Measurements from ENCODE around the gene BCL7A.

The BCL7A gene

DNA sequence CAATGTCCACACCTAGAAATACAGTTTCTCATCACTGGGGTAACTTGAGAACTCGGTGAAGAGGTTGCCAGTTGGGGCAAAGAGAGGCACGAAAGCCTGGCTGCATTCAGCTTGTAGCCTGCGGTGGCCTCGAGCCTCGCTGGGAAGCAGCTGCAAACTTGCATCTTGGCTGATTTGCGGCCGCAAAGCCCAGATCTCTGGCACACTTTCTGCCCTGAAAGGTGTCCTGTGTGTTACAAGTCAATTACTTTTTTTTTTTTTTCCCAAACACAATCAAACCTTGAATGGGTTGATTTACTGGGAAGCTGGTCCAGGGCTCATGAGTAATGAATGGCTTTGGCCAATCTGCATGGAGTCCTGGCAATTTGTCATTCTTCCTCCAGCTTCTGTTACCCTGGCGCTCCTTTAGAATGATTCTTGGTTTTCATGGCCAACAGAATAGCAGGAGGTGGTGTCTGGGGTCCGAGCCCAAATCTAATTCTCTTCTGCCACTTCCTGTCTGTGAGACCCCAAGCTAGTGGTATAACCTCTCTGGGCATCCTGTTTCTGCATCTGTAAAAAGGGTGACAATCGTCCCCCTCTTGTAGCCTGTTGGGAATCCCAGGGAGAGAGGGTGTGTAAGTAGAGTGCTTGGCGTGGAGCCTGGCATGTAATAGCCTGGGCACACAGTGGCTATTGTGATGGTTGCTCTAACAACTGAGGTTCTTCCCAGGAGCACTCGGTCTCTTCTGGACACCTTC lies 6.7 kb downstream of the BCL7A start:
- Histone ChIP-seq H3K4me1 (ENCODE audit: control insufficient read depth in 5 of 5, insufficient read depth in 5 of 5, low read length in 5 of 5) (peaks cover 2 to 29% (median 23%) of the 10 kb centered on the region in 5 donors), H3K36me3 (ENCODE audit: control insufficient read depth in 5 of 5, insufficient read depth in 5 of 5, low read length in 5 of 5) (no peaks in the 10 kb centered on the region), H3K4me3 (ENCODE audit: low read depth in 1 of 5, low read length in 5 of 5) (no peak overlapping the region), H3K27me3 (ENCODE audit: control insufficient read depth in 5 of 5, insufficient read depth in 4 of 5, low read length in 5 of 5) (no peaks in the 10 kb centered on the region), H3K27ac (ENCODE audit: low read depth, low read length) (no peak overlapping the region), H3K9me3 (ENCODE audit: control insufficient read depth in 5 of 5, low read length in 5 of 5) (no peaks in the 10 kb centered on the region), H3K9ac (ENCODE audit: low read length in 5 of 5) (no peak overlapping the region)

DNA sequence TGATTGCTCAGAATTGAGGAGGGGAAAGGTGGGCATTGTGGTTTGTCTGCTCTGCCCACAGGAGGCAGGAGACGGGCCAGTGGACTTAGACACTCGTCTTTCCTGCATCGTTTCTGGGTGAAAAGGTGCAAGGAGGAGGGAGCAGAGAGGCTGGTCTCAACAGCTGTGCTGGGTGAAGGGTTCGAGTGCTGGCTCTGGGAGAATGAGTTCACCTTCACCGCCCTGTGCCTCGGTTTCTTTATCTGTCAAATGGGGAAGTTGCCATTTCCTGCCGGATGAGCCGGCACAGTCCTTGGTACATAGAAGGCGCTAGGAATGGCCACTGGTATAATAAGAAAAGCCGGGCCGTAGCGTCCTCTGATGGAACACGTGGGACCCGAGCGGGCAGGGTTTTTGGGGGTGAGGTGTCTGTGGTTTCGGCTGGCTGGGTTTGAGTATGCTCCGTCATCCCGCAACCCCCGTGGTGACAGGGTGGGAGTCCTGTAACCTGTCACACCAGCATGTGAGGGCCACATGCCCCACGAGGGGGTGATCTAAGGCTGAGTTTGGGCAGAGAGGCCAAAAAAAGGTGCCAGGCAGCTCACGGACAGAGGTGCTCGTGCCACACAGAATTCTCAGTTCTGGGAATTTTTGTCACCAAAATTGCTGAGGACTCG lies 7.3 kb downstream of the BCL7A start:
- Histone ChIP-seq H3K36me3 (ENCODE audit: control insufficient read depth in 5 of 5, insufficient read depth in 5 of 5, low read length in 5 of 5) (no peaks in the 10 kb centered on the region), H3K27me3 (ENCODE audit: control insufficient read depth in 5 of 5, insufficient read depth in 4 of 5, low read length in 5 of 5) (no peaks in the 10 kb centered on the region), H3K4me1 (ENCODE audit: control insufficient read depth in 5 of 5, insufficient read depth in 5 of 5, low read length in 5 of 5) (peaks cover 0 to 22% (median 16%) of the 10 kb centered on the region in 5 donors), H3K9ac (ENCODE audit: low read length in 5 of 5) (no peak overlapping the region), H3K4me3 (ENCODE audit: low read depth in 1 of 5, low read length in 5 of 5) (no peak overlapping the region), H3K9me3 (ENCODE audit: control insufficient read depth in 5 of 5, low read length in 5 of 5) (no peaks in the 10 kb centered on the region), H3K27ac (ENCODE audit: low read depth, low read length) (no peak overlapping the region)

DNA sequence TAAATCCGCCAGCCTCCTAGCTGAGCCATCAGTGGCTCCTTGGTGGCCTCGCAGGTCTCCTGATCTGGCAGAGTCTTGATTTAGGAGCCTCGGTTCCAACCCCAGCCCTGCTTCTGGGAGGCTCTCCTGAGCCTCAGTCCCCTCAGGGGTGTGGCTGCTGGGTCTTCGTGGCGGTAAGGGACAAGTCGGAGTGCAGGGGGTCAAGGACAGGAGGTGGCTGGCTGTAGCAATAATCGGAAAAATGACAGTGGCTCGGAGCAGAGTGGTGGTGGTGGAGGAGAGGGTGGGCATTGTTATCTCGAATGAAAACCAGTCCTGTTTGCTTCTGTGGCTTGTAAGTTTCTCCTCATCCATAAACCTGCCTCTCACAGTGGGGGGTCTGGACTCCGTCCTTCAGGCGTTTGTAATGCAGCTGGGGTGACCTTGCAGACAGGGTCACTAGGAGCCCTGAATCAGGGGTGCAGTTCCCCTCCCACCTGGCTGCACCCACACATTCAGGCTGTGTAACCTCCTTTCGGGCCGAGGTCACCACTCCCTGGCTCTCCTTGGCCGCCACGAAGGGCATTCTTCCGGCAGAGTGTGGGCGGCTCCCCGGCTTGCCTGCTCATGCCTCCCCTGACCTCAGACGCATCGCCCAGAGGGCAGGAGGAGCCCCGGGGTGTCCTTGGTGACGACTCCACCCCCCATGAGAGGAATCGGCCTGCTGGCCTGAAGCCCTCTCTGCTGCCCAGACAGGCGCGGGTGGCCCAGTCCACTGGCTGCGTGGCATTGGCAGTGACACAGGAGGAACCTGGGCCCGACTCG lies 8.1 kb downstream of the BCL7A start:
- H3K27me3 ChIP-seq (ENCODE audit: control insufficient read depth in 5 of 5, insufficient read depth in 4 of 5, low read length in 5 of 5), result no peaks in the 10 kb centered on the region
- H3K9ac ChIP-seq (ENCODE audit: low read length in 5 of 5), result no peak overlapping the region
- H3K27ac ChIP-seq (ENCODE audit: low read depth, low read length), result no peak overlapping the region
- H3K4me1 ChIP-seq (ENCODE audit: control insufficient read depth in 5 of 5, insufficient read depth in 5 of 5, low read length in 5 of 5), result peaks cover 0 to 20% (median 12%) of the 10 kb centered on the region in 5 donors
- no peak overlapping the region for H3K4me3 ChIP-seq (ENCODE audit: low read depth in 1 of 5, low read length in 5 of 5)
- H3K36me3 ChIP-seq (ENCODE audit: control insufficient read depth in 5 of 5, insufficient read depth in 5 of 5, low read length in 5 of 5), result no peaks in the 10 kb centered on the region
- H3K9me3 ChIP-seq (ENCODE audit: control insufficient read depth in 5 of 5, low read length in 5 of 5), result no peaks in the 10 kb centered on the region

DNA sequence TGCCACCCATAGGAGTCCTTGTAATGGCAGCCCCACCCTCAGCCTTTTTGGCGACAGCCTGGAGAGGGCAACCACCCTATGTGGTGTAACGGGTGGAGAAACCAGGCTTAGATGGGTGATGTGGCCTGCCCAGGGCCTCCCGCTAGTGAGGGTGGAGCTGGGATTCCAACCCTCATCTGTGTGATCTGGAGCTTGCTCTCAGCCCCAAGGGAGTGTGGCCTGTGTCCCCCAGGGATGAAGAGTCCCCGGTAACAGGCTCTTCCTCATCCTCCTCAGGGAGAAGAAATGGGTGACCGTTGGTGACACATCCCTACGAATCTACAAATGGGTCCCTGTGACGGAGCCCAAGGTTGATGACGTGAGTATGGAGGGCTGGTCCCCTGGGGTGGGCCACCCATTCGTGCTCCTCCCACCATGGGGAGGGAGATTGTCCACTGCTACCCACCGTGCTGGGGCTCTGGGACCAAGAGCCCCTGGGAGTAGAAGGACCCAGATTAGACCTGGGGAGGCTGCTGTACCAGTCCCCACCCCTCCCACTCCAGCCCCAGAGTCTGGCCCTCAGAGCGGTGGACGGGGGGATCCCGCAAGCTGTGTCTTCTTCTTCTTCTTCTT lies 8.8 kb downstream of the BCL7A start:
- Histone ChIP-seq H3K36me3 (ENCODE audit: control insufficient read depth in 5 of 5, insufficient read depth in 5 of 5, low read length in 5 of 5) (peaks cover 0 to 5% (median 3%) of the 10 kb centered on the region in 5 donors), H3K27me3 (ENCODE audit: control insufficient read depth in 5 of 5, insufficient read depth in 4 of 5, low read length in 5 of 5) (no peaks in the 10 kb centered on the region), H3K4me3 (ENCODE audit: low read depth in 1 of 5, low read length in 5 of 5) (no peak overlapping the region)

DNA sequence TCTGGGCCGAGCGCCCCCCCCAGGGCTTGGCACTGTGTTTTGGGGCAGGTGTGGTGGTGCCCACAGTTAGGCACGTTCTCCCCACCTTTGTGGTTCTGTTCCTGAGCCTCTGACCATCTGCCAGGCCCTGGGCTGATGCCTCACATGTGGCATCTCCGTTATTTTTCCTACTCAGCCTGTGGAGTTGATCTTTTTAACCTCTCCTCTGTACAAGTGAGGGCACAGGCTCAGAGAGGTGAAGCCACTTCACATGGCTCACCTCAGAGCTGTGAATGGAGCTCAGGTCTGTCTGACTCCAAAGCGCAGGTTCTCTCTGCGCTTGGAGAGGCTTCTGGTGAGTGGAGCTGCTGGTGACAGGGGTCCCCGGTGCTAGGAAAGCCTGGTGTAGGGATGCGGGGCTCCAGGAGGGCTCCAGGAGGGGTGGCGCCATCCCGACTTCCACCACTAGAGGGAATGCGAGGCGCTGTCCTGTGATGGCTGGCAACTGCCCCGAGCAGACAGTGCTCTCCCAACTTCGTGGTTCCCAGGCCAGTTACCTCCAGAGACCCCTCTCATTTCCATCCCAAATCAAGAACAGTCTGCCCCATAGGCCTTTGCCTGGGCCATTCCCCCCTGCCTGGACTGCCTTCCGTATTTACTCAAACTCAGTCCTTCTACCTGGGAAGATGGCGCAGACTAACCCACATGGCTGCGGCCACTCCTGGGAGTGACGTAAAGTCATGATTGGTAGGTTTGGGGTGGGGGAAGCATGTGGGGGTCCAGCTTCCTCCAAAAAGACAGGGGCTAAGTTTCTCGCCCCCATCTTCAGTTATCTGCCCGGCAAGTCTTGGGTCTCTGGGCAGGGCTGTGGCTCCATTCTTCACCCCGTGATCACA lies 9.9 kb downstream of the BCL7A start:
- no peak overlapping the region for H3K9ac ChIP-seq (ENCODE audit: low read length in 5 of 5)
- H3K4me1 ChIP-seq (ENCODE audit: control insufficient read depth in 5 of 5, insufficient read depth in 5 of 5, low read length in 5 of 5), result peaks cover 0 to 27% (median 12%) of the 10 kb centered on the region in 5 donors
- peaks cover 0 to 12% (median 11%) of the 10 kb centered on the region in 5 donors for H3K36me3 ChIP-seq (ENCODE audit: control insufficient read depth in 5 of 5, insufficient read depth in 5 of 5, low read length in 5 of 5)
- H3K27ac ChIP-seq (ENCODE audit: low read depth, low read length), result no peak overlapping the region
- H3K4me3 ChIP-seq (ENCODE audit: low read depth in 1 of 5, low read length in 5 of 5), result no peak overlapping the region
- H3K27me3 ChIP-seq (ENCODE audit: control insufficient read depth in 5 of 5, insufficient read depth in 4 of 5, low read length in 5 of 5), result no peaks in the 10 kb centered on the region
- no peaks in the 10 kb centered on the region for H3K9me3 ChIP-seq (ENCODE audit: control insufficient read depth in 5 of 5, low read length in 5 of 5)

More for the DNA sequence above, 8.8 kb downstream of the BCL7A start:
- no peak overlapping the region for H3K9ac ChIP-seq (ENCODE audit: low read length in 5 of 5)
- peaks cover 0 to 27% (median 12%) of the 10 kb centered on the region in 5 donors for H3K4me1 ChIP-seq (ENCODE audit: control insufficient read depth in 5 of 5, insufficient read depth in 5 of 5, low read length in 5 of 5)
- H3K27ac ChIP-seq (ENCODE audit: low read depth, low read length), result no peak overlapping the region
- H3K9me3 ChIP-seq (ENCODE audit: control insufficient read depth in 5 of 5, low read length in 5 of 5), result no peaks in the 10 kb centered on the region

DNA sequence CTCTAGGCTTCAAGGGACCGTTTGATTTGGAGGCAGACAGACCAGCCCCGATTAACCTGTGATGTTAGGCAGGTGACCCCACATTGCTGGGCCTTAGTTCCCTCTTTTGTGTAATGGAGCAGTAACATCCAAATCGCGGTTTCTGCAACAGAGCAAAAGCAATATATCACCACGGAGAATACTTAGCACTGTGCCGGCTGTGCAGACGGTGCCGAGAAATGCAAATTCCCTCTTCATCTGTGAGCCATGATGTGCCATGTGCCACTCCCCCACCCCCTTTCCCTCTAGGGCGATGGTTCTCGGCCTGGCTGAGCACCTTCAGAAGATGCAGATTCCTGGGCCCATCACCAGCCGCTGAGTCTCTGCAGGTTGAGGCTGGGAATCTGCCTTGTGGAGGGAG lies 10.9 kb downstream of the BCL7A start:
- Histone ChIP-seq H3K27me3 (ENCODE audit: control insufficient read depth in 5 of 5, insufficient read depth in 4 of 5, low read length in 5 of 5) (no peaks in the 10 kb centered on the region), H3K36me3 (ENCODE audit: control insufficient read depth in 5 of 5, insufficient read depth in 5 of 5, low read length in 5 of 5) (peaks cover 0 to 17% (median 11%) of the 10 kb centered on the region in 5 donors), H3K27ac (ENCODE audit: low read depth, low read length) (no peak overlapping the region), H3K9me3 (ENCODE audit: control insufficient read depth in 5 of 5, low read length in 5 of 5) (no peaks in the 10 kb centered on the region), H3K4me3 (ENCODE audit: low read depth in 1 of 5, low read length in 5 of 5) (no peak overlapping the region), H3K9ac (ENCODE audit: low read length in 5 of 5) (no peak overlapping the region), H3K4me1 (ENCODE audit: control insufficient read depth in 5 of 5, insufficient read depth in 5 of 5, low read length in 5 of 5) (peaks cover 0 to 26% (median 12%) of the 10 kb centered on the region in 5 donors)

DNA sequence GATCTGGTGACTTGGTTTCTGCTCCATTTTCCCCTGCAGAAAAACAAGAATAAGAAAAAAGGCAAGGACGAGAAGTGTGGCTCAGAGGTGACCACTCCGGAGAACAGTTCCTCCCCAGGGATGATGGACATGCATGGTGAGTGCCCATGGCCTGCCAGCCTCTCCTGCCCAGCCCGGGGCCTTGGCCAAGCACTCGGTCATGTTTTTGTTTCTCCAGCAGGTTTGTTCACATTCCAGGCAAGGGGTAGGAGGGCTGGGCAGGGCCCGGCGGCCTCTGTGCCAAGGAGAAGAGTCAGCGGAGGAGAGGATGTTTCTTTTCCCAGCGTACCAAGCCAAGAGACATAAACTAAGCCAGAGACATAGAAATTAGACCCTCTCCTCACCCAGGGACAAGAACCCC lies 13.6 kb downstream of the BCL7A start:
- Histone ChIP-seq H3K9ac (ENCODE audit: low read length in 5 of 5) (no peak overlapping the region), H3K4me1 (ENCODE audit: control insufficient read depth in 5 of 5, insufficient read depth in 5 of 5, low read length in 5 of 5) (peaks cover 0 to 9% (median 0%) of the 10 kb centered on the region in 5 donors), H3K4me3 (ENCODE audit: low read depth in 1 of 5, low read length in 5 of 5) (no peak overlapping the region), H3K36me3 (ENCODE audit: control insufficient read depth in 5 of 5, insufficient read depth in 5 of 5, low read length in 5 of 5) (peaks cover 0 to 17% (median 11%) of the 10 kb centered on the region in 5 donors), H3K27ac (ENCODE audit: low read depth, low read length) (no peak overlapping the region), H3K27me3 (ENCODE audit: control insufficient read depth in 5 of 5, insufficient read depth in 4 of 5, low read length in 5 of 5) (no peaks in the 10 kb centered on the region), H3K9me3 (ENCODE audit: control insufficient read depth in 5 of 5, low read length in 5 of 5) (no peaks in the 10 kb centered on the region)

DNA sequence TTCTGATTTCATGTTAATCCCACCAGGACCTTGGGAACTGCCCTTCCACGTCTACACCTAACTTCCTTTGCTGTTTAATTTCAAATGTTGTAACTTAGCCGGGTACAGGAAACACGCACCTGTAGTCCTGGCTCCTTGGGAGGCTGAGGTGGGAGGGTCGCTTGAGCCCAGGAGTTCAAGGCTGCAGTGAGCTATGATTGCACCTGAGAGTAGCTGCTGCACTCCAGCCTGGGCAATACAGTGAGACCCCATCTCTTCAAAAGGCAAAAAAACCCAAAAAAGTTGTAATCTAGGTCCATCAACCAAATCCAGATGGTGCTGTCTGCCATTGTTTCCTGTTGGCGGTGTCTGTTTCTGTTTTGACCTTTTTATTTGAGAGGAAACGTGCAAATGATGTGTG lies 14.5 kb downstream of the BCL7A start:
- Histone ChIP-seq H3K36me3 (ENCODE audit: control insufficient read depth in 5 of 5, insufficient read depth in 5 of 5, low read length in 5 of 5) (peaks cover 0 to 21% (median 11%) of the 10 kb centered on the region in 5 donors), H3K4me3 (ENCODE audit: low read depth in 1 of 5, low read length in 5 of 5) (no peak overlapping the region), H3K27me3 (ENCODE audit: control insufficient read depth in 5 of 5, insufficient read depth in 4 of 5, low read length in 5 of 5) (no peaks in the 10 kb centered on the region), H3K27ac (ENCODE audit: low read depth, low read length) (no peak overlapping the region), H3K9me3 (ENCODE audit: control insufficient read depth in 5 of 5, low read length in 5 of 5) (no peaks in the 10 kb centered on the region), H3K4me1 (ENCODE audit: control insufficient read depth in 5 of 5, insufficient read depth in 5 of 5, low read length in 5 of 5) (peaks cover 0 to 9% (median 0%) of the 10 kb centered on the region in 5 donors), H3K9ac (ENCODE audit: low read length in 5 of 5) (no peak overlapping the region)

Data from subcutaneous abdominal adipose tissue (tissue), 5 donors.